ENCODE data around the gene RAB17.
"Not testable (repeated sequence)": the region's sequence is repeated elsewhere in the genome, so short reads cannot be mapped to it uniquely, and the experiment has no call there.

RAB17 gene

GRCh38 chr2:237623428-237624403 is 33.2 kb upstream of the RAB17 start:
- no peak for DNase-seq (ENCODE audit: insufficient read length)
- no peak for FAIRE-seq
- TF ChIP-seq POLR2AphosphoS5 (IDR thresholded peaks at IDR 0.05; ENCODE audit: low read depth, low read length) (no peak), TAF1 (IDR thresholded peaks at IDR 0.05; ENCODE audit: borderline replicate concordance, low read depth, low read length) (no peak), POLR2A (IDR thresholded peaks at IDR 0.05; ENCODE audit: low read depth, low read length) (no peak)

- DNase-seq (ENCODE audit: insufficient read length), result no peak
- TF ChIP-seq POLR2A (IDR thresholded peaks at IDR 0.05; ENCODE audit: low read depth, low read length) (no peak), TAF1 (IDR thresholded peaks at IDR 0.05; ENCODE audit: borderline replicate concordance, low read depth, low read length) (no peak), POLR2AphosphoS5 (IDR thresholded peaks at IDR 0.05; ENCODE audit: low read depth, low read length) (no peak)
- FAIRE-seq, result no peak
These were observed 27.9 kb upstream of the RAB17 start for GRCh38 chr2:237618449-237618848.

DNA sequence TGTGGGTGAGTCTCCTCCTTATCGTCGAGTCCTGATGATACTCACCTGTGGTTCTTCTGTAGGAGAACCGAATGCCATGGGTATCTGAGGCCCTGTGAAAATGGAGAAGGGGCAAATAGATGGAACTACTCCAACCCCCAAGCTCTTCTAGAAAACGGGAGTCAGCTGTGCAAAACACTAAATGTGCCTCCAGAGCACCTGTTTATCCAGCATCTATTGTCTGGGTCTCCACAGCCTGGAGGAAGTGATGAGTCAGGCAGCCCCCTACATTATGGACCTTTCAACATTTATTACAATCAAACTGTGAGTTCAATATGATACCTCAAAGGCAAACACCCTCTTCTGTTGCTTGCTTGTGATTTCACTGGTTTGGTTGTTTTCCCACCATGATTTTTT is 27.1 kb upstream of the RAB17 start:
- no peak for TF ChIP-seq TAF1 (IDR thresholded peaks at IDR 0.05; ENCODE audit: borderline replicate concordance, low read depth, low read length)
- DNase-seq (ENCODE audit: insufficient read length) (no peak), FAIRE-seq (no peak)

GRCh38 chr2:237616734-237617586 is 26.4 kb upstream of the RAB17 start:
- TF ChIP-seq POLR2A (IDR thresholded peaks at IDR 0.05; ENCODE audit: low read depth, low read length) (no peak), POLR2AphosphoS5 (IDR thresholded peaks at IDR 0.05; ENCODE audit: low read depth, low read length) (no peak), TAF1 (IDR thresholded peaks at IDR 0.05; ENCODE audit: borderline replicate concordance, low read depth, low read length) (no peak)
- FAIRE-seq (peak; percentile 21), DNase-seq (ENCODE audit: insufficient read length) (no peak)

GRCh38 chr2:237616373-237616733 is 25.8 kb upstream of the RAB17 start:
- DNase-seq (ENCODE audit: insufficient read length), result no peak
- FAIRE-seq, result no peak
- TF ChIP-seq POLR2AphosphoS5 (IDR thresholded peaks at IDR 0.05; ENCODE audit: low read depth, low read length) (no peak), POLR2A (IDR thresholded peaks at IDR 0.05; ENCODE audit: low read depth, low read length) (no peak), TAF1 (IDR thresholded peaks at IDR 0.05; ENCODE audit: borderline replicate concordance, low read depth, low read length) (no peak)

GRCh38 chr2:237615631-237616249 is 25.2 kb upstream of the RAB17 start:
- TF ChIP-seq POLR2A (IDR thresholded peaks at IDR 0.05; ENCODE audit: low read depth, low read length), result no peak
- TF ChIP-seq TAF1 (IDR thresholded peaks at IDR 0.05; ENCODE audit: borderline replicate concordance, low read depth, low read length), result no peak
- no peak for TF ChIP-seq POLR2AphosphoS5 (IDR thresholded peaks at IDR 0.05; ENCODE audit: low read depth, low read length)
- no peak for DNase-seq (ENCODE audit: insufficient read length)
- no peak for FAIRE-seq

DNA sequence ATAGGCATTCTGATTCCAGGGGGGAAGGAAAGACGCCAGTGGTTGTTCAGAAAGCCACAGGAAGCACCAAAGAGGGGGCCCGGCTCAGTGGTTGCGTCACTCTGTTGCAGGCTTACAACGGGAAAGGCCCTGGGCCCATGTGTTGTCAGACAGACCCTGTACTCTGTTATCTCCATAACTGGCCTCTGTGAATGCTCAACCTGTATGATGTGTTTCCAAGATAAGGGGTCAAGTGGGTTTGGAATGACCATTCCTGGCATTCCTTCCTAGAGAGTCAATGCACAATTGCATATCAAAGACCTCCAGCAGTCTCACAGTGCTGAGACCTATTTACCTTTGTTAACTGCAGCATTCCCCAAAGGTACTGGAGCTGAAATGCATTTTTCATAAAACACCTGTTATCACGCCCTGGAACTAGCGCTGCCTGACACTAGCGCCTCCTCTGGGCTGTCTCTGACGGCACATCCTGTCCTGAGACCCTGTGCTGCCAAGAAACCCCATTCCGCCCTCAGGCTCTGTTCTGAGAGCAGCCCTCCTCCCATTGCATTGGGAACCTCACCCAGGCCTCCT is 23.7 kb upstream of the RAB17 start:
- DNase-seq (ENCODE audit: insufficient read length), result no peak
- TF ChIP-seq TAF1 (IDR thresholded peaks at IDR 0.05; ENCODE audit: borderline replicate concordance, low read depth, low read length) (no peak), POLR2A (IDR thresholded peaks at IDR 0.05; ENCODE audit: low read depth, low read length) (no peak), POLR2AphosphoS5 (IDR thresholded peaks at IDR 0.05; ENCODE audit: low read depth, low read length) (no peak)
- no peak for FAIRE-seq

GRCh38 chr2:237613679-237614078 is 23.1 kb upstream of the RAB17 start:
- TF ChIP-seq TAF1 (IDR thresholded peaks at IDR 0.05; ENCODE audit: borderline replicate concordance, low read depth, low read length), result no peak
- TF ChIP-seq POLR2A (IDR thresholded peaks at IDR 0.05; ENCODE audit: low read depth, low read length), result no peak
- TF ChIP-seq POLR2AphosphoS5 (IDR thresholded peaks at IDR 0.05; ENCODE audit: low read depth, low read length), result no peak
- DNase-seq (ENCODE audit: insufficient read length) (no peak), FAIRE-seq (no peak)

GRCh38 chr2:237612527-237613357 is 22.2 kb upstream of the RAB17 start:
- no peak for DNase-seq (ENCODE audit: insufficient read length)
- no peak for TF ChIP-seq POLR2A (IDR thresholded peaks at IDR 0.05; ENCODE audit: low read depth, low read length)
- FAIRE-seq, result no peak

GRCh38 chr2:237606522-237606921 is 16.0 kb upstream of the RAB17 start:
- DNase-seq (ENCODE audit: insufficient read length), result not testable (repeated sequence)

DNA sequence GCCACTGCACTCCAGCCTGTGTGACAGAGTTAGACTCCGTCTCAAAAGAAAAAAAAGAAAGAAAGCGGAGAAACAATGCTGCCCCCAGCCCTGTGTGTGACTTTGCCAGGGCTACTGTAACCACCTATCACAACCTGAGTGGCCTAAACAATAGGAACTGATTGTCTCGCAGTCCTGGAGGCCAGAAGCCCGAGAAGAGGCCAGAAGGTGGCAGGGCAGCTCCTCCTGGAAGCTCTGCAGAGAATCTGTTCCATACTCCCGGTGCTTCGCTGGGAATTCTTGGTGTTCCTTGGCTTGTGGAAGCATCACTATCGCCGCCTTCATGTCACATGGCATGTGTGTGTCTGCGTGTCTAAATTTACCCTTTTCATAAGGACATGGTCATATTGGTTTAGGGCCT is 14.4 kb upstream of the RAB17 start:
- DNase-seq (ENCODE audit: insufficient read length) (no peak), FAIRE-seq (no peak)
- TF ChIP-seq TAF1 (IDR thresholded peaks at IDR 0.05; ENCODE audit: borderline replicate concordance, low read depth, low read length), result no peak
- no peak for TF ChIP-seq POLR2AphosphoS5 (IDR thresholded peaks at IDR 0.05; ENCODE audit: low read depth, low read length)
- TF ChIP-seq POLR2A (IDR thresholded peaks at IDR 0.05; ENCODE audit: low read depth, low read length), result no peak

More at GRCh38 chr2:237606522-237606921, 16.0 kb upstream of the RAB17 start:
- not testable (repeated sequence) for FAIRE-seq
